ENCODE measurements around the gene MYADML2. TPM values are rescaled to one million over a fixed set of nuclear protein-coding genes. Genes with fewer than 3 reads are reported as not detected.

MYADML2 gene
- total and polyA plus RNA-seq, 12 donors = 0.26 to 8.6 (median 4.9) TPM

GRCh38 chr17:81940538-81941483, 6.2 kb downstream of the MYADML2 start:
- Histone ChIP-seq H3K27me3 (peaks cover 0 to 21% (median 9%) of the 10 kb centered on the region in 7 donors), H3K4me1 (peaks cover 17 to 49% (median 25%) of the 10 kb centered on the region in 9 donors), H3K9me3 (no peaks in the 10 kb centered on the region), H3K27ac (peak overlapping the region in 9 of 10 donors; percentile 42 to 85 (median 79)), H3K4me3 (peak overlapping the region in 3 of 10 donors; percentile 30 to 52 (median 52)), H3K36me3 (no peaks in the 10 kb centered on the region)
- ATAC-seq = peak in 2 of 8 donors; percentile 2 to 16
- TF ChIP-seq CTCF (IDR thresholded peaks at IDR 0.05) = no peak
- no peak for DNase-seq
- WGBS, 2 donors = 87 to 92% methylated on average over 56 of the region's 56 CpGs
- intact Hi-C loops (cut with DNase I) = no loop called here

- H3K27ac ChIP-seq = peak overlapping the region in 9 of 10 donors; percentile 42 to 85 (median 79)
- ATAC-seq (peak; percentile 11 to 56 (median 23)), DNase-seq (peak; percentile 62 to 70)
- 55 to 61% methylated on average over 21 of the region's 21 CpGs for WGBS, 2 donors
- no peaks in the 10 kb centered on the region for H3K36me3 ChIP-seq
- H3K4me3 ChIP-seq = peak overlapping the region in 4 of 10 donors; percentile 16 to 30 (median 20)
- intact Hi-C loops (cut with DNase I) = no loop called here
- H3K4me1 ChIP-seq = peaks cover 17 to 49% (median 25%) of the 10 kb centered on the region in 9 donors
- peaks cover 0 to 21% (median 9%) of the 10 kb centered on the region in 7 donors for H3K27me3 ChIP-seq
- H3K9me3 ChIP-seq = no peaks in the 10 kb centered on the region
- TF ChIP-seq CTCF (IDR thresholded peaks at IDR 0.05) = no peak
These were observed 7.1 kb downstream of the MYADML2 start for GRCh38 chr17:81939881-81940385.

- Histone ChIP-seq H3K4me1 (peaks cover 17 to 49% (median 25%) of the 10 kb centered on the region in 9 donors), H3K27me3 (peaks cover 0 to 21% (median 9%) of the 10 kb centered on the region in 7 donors)
- no peak for DNase-seq
These were observed 7.8 kb downstream of the MYADML2 start for GRCh38 chr17:81939218-81939617.

More at GRCh38 chr17:81939218-81939617, 7.8 kb downstream of the MYADML2 start:
- intact Hi-C loops (cut with DNase I) = no loop called here
- 69 to 71% methylated on average over 15 of the region's 15 CpGs for WGBS, 2 donors
- Histone ChIP-seq H3K9me3 (no peaks in the 10 kb centered on the region), H3K4me3 (no peak overlapping the region), H3K27ac (peak overlapping the region in 6 of 10 donors; percentile 36 to 85 (median 78)), H3K36me3 (no peaks in the 10 kb centered on the region)
- ATAC-seq = peak in 1 of 8 donors; percentile 1
- TF ChIP-seq CTCF (IDR thresholded peaks at IDR 0.05) = no peak

Data from heart right ventricle (tissue), 16 donors.